Measurements from ENCODE around the gene AGAP1. TPM values are rescaled to one million over a fixed set of nuclear protein-coding genes. Genes with fewer than 3 reads are reported as not detected.
"Not testable (repeated sequence)": the region's sequence is repeated elsewhere in the genome, so short reads cannot be mapped to it uniquely, and the experiment has no call there.

The AGAP1 gene
- polyA plus RNA-seq, 4 donors, result 20.2 to 21.2 (median 20.3) TPM

DNA sequence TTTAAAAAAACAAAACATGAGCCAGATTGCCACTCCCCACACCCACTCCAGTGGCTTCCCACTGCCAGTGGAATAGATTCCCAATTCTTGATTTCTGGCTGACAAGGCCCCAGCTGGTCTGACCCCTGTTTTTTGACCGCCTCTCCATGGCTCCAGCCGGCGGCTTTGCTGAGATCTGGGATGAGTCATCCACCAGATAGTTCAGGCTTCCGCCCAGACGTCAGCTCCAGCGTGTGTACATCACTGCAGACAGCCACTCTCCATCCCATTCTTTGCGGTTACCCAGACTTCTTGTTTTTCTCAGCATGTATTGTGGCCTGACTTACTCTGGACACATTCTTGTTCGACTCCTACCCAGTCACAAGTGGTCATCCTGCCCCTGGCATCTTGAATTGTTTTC lies 446.5 kb downstream of the AGAP1 start:
- DNase-seq (ENCODE audit: low read depth in 4 of 4, low spot score in 3 of 4), result no peak

DNA sequence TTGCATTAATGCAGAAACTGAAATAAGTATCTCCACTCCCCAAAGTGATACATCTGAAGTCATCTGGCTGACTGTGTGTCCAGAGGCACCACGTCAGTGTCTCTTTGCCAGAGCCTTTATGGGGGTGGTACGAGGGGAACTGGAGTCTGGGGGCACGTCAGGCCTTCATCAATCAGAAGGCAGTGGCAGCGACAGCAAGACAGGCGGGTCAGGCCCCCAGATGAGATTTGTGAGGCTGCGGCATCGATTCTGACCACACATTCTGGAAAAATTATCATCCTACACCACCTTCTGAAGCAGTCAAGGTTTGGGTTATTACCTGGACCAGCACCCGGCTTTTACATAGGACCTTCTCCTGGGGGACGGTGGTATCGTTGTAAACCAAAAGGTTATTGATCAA lies 450.7 kb downstream of the AGAP1 start:
- DNase-seq (ENCODE audit: low read depth in 4 of 4, low spot score in 3 of 4), result no peak

DNA sequence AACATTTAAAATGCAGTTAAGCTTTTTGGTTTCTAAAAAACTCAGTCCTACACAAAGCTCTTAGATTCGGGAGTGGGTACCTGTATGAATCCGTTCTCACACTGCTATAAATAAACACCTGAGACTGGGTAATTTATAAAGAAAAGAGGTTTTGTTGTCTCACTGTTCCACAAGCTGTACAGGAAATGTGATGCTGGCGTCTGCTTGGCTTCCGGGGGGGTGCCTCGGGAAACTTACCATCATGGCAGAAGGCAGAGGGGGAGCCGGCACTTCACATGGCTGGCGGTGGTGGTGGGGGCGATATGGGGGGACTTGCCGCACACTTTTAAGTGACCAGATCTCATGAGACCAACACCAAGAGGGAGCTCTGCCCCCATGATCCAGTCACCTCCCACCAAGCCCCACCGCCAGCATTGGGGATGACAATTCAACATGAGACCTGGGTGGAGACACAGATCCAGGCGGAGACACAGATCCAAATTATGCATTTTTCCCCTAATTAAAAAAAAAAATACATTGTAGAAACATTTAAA lies 451.8 kb downstream of the AGAP1 start:
- DNase-seq (ENCODE audit: low read depth in 4 of 4, low spot score in 3 of 4), result no peak

DNA sequence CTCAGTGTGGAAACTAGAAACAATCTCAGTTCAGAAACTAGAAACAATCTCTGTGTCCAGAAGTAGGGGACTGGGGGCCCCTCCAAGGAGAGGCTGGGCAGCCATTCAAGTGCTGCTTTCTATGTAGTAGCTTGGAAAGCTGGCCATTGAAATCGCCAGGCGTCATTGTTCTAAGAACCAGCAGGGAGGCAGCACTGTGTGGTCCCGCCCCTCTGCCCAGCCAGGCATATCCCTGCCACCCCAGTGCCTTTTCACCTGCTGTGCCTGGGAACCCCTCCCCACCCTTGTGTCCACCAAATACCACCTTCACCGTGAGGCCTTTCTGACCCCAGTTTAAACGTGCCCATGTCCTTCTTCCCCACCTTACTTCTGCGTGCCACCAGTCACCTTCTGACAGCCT lies 452.7 kb downstream of the AGAP1 start:
- DNase-seq (ENCODE audit: low read depth in 4 of 4, low spot score in 3 of 4), result no peak

DNA sequence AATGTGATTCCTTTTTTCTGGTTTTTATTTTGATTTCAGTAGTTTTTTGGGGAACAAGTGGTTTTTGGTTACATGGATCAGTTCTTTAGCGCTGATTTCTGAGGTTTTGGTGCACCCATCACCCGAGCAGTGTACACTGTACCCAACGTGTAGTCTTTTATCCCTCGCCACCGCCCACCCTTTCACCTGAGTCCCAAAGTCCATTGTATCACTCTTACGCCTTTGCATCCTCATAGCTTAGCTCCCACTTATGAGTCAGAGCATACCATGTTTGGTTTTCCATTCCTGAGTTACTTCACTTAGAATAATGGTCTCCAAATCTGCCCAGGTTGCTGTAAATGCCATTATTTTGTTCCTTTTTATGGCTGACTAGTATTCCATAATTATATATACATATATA lies 453.2 kb downstream of the AGAP1 start:
- not testable (repeated sequence) for DNase-seq (ENCODE audit: low read depth in 4 of 4, low spot score in 3 of 4)

DNA sequence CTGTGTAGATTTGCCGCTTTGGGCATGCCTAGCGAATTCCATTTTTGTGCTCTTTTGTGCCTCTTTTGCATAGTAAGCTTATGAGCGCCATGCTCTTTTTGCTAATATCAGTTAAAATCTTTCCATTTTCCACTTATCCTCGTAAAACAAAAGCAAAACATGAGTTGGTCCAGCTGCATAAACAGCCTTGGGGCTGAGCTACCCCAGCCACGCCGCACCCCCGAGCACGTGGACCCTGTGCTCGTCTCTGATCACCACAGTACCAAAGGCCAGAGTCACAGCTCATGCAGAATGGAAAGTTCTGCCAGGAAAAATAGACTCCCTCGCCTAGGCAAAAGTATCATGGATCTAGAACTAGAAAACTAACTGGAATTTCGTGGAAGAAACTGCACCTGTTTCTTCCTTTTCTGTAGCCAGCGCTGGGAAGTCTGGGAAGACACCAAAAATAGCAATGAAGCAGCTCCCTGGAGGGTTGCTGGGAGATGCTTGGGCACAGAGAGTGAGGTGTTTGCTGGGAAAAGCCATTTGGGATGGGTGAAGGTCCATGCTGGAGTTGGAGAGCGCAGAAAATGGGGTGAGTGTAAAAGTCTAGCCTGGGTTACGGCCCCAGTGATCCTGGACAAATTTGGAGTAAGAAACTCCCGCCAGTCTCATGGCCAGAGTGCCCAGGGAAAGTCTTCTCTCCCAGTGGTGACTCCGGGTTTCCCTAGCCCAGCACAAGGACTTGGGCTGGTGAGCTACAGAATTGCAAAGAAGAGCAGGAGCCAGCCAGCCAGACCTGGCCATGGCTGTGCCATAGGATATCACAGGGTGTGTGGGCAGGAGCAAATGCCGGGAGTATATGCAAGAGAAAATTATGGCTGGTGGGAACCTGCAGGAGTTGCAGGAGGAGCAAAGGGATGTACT lies 456.0 kb downstream of the AGAP1 start:
- DNase-seq (ENCODE audit: low read depth in 4 of 4, low spot score in 3 of 4), result no peak

DNA sequence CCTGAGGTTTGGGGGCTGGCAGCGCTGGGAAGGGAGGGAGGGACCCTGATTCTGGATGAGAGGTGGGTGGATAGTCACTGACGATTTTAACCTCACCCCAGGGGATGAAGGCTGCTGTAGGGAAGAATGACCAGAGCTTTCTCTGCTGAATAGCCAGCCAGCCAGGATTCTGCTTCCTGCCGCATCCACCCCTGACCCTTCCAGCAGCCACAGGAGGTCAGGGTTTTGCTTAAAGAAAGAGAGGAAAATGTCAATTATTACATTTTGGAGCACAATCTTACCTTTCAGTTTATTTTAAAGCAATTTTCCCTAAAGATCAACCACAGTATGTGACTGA lies 456.6 kb downstream of the AGAP1 start:
- no peak for DNase-seq (ENCODE audit: low read depth in 4 of 4, low spot score in 3 of 4)

DNA sequence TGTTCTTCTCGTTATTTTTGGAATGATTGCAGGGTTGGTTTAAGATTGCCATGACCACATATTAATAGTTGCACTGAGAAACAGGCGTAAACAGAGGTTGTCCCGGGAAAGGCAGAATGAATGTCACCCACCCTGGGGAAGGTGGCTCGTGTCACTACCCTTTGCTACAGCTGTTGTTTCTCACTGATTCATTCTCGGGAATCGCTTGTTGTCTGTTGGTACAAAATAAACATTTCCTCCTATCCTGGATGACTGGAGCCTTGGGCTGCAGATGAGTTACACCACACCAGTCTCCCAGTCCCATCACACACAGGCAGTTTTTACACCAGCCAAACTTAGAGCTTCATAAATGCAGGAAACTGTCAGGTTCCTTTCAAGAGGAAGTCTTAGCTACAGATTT lies 457.6 kb downstream of the AGAP1 start:
- no peak for DNase-seq (ENCODE audit: low read depth in 4 of 4, low spot score in 3 of 4)

DNA sequence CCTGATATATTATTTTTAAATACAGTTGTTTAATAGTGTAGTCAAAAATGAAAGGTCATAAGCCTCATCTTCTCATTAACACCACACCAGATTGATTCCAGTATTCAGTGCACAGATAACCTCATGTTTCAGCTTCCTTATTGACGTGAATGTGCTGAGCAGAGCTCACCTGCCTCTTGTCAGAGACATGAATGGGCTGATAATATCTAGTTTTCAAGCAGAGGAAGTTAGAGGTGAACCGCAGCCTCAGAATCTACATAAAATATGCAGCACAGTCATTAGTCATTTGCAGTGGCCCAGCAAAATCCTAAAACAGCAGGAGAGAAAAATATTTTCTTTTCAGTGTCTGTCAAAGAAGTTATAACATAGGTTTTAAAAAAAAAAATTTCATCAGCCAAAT lies 458.1 kb downstream of the AGAP1 start:
- DNase-seq (ENCODE audit: low read depth in 4 of 4, low spot score in 3 of 4), result no peak

DNA sequence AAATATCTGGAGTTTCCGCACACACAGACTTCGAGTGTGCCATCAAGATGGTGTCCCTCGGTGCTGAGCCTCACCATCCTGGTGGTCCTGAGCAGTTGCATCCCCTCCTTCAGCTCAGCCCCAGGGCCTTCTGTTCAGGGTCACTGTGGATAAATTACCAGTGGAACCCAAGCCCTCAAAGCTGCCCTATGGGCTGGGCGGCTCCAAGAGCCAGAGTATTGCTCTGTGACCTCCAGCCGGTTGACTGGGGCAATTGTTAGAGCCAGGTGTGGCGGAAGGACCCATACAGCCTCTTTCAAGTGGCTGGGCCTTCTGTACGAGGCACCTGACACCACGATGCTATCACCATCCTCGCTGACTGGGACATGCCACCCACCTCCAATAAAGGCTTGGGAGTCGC lies 458.9 kb downstream of the AGAP1 start:
- no peak for DNase-seq (ENCODE audit: low read depth in 4 of 4, low spot score in 3 of 4)

DNA sequence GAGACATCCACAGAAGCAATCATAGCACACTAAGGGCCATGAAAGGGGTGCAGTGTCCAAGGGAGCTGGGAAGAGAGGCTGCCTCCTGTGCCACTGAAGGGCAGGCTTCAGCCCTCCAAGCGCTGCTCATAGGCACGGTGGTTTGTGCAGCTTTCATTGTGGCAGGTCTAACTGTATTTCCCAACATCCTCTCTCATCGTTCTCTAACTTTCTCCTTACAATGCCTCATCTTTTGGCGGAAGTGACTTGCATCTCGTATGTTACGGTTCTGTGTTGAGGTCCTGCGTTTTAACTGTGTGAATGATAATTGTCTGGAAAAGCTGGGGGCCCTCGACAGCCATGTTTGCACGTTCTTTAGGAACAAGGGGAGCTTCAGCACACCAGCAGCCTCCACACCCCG lies 460.4 kb downstream of the AGAP1 start:
- no peak for DNase-seq (ENCODE audit: low read depth in 4 of 4, low spot score in 3 of 4)

DNA sequence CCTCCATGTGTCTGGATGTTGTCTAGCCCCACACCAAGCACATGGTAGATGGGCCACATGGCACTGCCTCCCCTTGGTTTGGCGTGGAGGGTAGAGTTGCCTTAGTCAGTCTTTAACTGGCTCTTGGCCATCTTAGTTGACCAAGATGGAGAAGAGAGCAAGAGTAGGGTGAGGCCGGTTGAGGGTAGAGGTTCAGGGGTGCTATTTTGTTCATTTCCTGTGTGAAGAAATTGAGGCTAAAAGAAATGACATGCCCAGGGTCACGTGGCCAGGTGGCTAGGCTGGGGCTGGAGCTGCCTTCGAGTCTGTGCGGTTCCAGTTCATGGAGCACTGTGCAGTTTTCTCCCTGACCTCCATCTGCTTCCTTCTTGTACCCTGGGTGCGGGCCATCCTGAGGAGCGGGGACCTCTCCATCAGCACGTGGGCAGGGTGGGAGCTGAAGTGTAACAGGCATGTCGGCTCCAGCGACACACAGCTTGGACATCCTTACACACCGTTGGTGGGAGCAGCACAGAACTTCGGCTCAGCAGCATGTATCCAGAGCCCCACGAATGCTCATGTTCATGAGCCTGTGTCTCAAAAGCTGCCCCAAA lies 461.1 kb downstream of the AGAP1 start:
- DNase-seq (ENCODE audit: low read depth in 4 of 4, low spot score in 3 of 4), result no peak

DNA sequence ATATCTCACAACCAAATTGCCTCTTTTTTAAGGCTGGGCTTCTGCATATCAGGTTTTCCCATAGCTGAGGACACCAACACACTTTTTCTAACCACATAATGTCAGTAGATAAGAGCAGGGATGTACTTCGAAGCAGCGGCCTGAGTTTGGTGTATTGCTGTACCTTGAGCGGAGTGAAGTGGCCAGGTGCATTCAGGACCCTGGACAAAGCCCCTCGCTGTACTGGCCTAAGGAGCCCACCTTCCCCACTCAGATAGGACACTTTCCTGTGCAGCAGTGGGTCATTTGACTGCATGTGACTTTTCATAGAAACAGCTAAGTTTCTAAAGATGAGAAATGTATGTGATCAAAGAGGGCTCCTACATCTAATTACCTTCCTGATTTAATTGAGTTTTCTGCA lies 461.8 kb downstream of the AGAP1 start:
- no peak for DNase-seq (ENCODE audit: low read depth in 4 of 4, low spot score in 3 of 4)

DNA sequence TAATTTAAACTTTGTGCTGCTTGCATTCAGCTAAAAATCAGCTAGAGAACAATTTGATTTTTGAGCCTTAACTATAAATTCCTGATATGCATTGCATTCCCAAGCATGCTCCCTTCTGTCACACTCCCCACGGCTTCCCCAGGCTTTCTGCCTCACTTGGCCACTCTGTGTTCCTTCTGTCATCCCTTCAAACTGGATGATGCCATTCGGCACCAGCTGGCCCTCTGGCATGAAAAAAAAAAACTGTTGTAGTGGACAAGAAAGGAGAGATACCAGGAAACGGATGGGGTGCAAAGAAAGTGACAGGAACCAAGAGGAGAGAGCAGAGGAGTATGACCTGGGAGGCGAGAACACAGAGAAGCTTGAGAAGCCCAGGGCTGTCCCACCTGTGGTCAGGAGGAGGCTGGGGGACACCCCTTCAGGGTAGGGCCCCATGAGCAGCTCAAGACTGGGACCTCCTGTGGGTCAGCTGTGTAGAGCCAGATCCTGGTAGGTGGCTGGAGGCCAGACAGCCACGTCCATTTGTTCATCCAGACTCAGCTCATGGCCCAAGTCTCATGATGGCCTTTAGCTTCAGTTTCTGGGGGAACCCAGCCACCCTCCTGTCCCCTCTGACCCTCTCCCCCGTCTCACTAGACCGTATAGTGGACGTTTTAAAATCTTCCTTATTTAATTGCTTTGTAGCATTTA lies 462.6 kb downstream of the AGAP1 start:
- DNase-seq (ENCODE audit: low read depth in 4 of 4, low spot score in 3 of 4), result no peak

DNA sequence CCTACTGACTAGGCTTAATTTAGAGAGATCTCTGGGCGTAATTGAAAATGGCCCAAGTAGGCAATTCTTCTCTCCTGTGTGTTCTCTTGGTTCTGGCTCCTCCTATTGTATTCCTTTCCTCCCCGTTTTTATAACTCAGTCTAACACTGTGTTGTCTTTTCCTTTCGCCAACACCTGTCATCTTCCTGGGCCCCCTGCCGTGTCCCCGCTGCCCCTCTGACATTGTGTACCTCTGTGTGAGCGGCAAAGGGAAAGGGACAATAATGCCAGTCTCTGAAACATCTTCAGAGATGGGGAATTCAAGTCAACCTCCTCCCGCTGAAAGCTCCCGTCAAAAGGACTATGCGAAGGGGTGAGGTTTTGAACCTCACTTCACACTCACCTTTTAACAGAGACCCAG lies 463.4 kb downstream of the AGAP1 start:
- DNase-seq (ENCODE audit: low read depth in 4 of 4, low spot score in 3 of 4), result no peak

DNA sequence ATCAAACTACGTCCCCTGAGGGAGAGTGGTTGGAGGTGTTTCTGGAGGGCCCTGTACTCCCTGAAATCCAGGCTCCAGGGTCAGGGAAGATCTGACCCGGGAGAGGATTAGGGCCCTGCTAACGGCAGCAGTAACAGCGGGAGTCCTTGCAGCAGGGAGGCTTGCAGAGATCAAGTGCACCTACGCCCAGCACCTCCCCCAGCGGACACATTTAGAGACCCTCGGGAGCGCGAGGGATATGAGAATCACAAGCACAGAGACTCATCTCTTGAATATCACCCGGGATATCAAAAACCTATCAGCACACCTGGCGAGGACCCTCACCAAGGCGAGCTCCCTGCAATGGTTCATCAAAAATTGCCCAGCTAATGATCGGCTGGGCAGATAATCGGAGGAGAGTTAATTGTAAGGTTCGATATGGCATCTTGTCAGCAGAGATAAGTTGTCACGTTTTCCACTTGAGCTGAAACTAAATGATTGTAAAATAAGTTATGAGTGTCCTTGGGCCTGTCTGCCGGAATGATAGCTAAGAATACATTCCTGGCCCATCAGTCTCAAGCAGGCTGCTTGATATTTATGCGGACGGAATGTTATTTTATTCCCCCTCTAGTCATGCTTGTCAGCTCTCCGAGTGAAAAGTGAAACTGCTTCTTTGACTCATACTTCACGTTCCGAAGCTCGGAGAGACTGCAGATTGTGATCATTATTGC lies 464.5 kb downstream of the AGAP1 start:
- DNase-seq (ENCODE audit: low read depth in 4 of 4, low spot score in 3 of 4), result peak in 1 of 4 donors; percentile 24

DNA sequence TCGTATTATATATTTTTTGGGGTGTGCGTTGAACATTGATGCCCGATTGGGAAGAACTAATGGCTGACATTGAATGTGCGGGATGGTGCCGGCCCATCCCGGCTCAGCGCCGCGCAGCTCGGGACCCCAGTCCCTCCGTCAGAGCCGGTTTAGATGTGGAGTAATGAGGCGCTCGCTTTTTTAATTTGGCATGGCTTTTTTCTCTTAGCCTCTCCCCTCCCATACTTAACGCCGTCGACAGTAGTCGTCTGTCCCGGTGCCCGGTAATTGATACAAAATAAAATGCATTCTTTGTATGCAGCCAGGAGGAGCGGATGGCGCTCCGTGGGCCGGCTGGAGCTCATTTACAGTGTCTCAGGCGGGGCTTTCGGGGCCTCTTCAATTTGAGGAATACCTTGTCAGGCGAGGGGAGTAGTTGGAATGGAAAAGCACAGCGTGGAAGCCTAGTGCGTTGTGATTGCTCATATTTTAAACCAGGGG lies 465.1 kb downstream of the AGAP1 start:
- no peak for DNase-seq (ENCODE audit: low read depth in 4 of 4, low spot score in 3 of 4)

DNA sequence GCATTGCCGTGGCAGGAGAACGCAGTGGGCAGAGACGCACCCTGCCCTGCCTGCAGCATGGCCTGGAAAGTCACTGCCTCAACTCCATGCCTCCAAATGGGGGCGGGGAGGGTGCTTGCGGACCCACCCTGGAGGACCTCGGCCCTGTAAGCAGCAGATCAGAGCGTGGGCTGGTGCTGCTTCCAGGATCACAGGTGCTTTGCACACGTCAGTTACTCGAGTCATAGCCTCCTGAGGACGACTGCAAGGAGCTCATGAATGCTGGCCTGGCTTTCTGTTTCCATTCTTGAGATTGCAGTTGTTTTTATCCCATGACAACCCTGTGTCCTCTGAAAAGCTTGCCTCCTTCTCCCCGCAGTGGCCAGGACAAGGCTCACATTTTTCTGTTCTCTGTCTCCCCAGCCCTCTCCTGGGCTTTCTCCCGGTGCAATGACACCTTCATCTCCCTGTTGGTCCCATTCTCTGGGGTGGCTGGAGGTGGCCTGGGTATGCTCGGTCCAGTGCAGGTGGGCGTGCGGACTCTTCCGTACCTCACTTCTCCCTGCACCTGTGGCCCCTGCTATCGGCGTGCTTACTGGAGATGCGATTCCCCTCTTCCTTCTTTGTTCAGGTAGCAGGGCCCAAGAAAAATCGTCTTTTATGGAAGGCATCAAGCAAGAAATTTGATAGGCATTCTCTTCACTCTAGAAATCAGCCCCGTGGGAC lies 466.3 kb downstream of the AGAP1 start:
- DNase-seq (ENCODE audit: low read depth in 4 of 4, low spot score in 3 of 4), result no peak

DNA sequence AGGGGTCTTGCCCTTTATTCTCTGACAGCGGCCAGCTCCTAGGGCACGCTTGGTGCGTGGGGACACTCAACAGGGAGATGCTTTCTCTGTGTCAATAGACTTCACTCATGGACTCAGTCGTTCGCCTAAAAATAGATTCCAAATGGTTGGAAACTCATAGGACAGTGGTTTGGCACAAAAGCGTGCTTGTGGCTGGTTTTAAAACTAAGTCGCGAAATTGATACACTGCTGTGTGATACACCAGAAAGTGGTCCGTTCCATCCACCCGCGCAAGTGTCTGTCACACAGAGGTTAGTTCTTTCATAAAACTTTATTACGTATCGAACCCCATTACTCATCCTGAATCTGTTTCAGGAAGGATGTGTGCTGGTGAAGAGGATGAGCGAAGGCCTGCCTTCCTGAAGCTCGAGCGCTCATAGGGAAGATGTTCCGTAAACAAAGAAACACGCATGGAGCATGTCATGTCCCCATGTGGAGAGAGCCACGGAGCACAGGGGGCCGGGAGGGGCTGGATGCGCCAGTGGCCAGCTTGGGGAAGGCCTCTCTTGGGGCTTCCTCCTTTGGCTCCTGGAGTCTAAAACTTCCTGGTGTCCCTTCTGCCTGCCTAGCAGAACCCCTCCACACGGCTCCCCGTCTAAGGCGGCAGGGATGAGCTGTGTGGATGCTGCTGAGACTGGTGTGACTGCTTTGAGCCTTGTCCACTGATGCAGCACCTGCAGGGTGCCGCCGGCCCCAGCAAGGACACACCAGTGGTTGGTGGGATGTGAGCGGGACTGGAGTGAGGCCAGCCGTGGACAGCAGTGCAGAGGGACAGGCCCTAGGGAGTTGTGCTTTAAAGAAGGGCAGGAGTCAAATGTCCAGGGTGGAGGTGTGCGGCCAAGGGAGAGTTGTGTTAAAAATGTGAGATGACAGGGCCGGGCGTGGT lies 467.1 kb downstream of the AGAP1 start:
- DNase-seq (ENCODE audit: low read depth in 4 of 4, low spot score in 3 of 4), result no peak
